Measurements from ENCODE around the gene PKN1. TPM values are rescaled to one million over a fixed set of nuclear protein-coding genes. Genes with fewer than 3 reads are reported as not detected.
A peak's percentile ranks its signal among the peaks of the same experiment; 100 is the strongest.

Gene PKN1
- total RNA-seq, 1 donor from 2014 or later = 151 TPM

DNA sequence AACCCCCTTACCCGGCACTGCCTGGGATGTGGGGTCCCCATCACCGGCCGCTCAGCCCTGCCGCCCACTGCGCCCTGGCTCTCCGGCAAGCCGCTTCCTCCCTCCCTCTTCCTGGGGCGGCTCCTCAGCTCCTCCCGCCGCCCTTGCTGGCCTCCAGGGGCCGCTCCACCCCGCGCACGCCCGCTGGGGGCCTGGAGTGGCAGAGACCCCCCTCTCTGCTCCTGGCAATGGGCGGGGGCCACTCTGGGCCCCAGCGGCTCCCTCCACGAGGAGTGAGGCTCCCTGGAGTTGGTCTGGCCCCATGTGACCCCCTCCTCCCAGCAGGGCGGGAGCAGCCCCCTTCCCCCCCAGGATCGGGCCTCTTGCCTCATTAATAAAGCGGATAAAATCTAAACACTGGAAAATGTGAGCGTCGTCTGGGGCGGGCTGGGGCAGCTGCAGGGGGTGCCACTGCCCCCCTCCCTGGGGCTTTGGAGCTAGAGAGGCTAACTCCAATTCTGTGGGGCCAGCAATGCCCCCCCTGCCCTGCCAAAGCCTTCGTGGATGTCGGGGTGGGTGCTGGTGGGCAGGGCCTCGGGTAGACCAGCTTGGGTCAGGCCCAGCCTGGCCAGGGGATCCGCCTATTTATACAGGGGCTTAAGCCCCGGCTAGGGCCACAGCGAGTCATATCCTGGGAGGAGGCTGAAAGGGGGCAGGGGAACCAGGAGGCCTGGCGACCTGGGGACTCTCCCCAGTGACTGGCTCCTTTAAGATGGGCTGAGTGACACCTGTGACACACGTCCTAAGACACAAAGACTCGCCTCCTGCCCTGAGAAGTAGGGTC lies 42.4 kb downstream of the PKN1 start, which contains the start of gene PTGER1:
PTGER1 (minus strand) TSS at position 104 of the 823 bp plus-strand sequence. CDS start 1,034 bp downstream, outside the sequence.
- Mint-ChIP-seq H3K4me3 (ENCODE audit: unreplicated experiment) (no peak within 1 kb of the TSS), H3K27me3 (ENCODE audit: unreplicated experiment) (no peaks in the 10 kb centered on the region), H3K27ac (ENCODE audit: unreplicated experiment) (peak within 1 kb of the TSS; percentile 87), H3K9me3 (ENCODE audit: unreplicated experiment) (no peaks in the 10 kb centered on the region), H3K4me1 (ENCODE audit: unreplicated experiment) (peaks cover 39% of the 10 kb centered on the region), H3K36me3 (ENCODE audit: unreplicated experiment) (peaks cover 11% of the 10 kb centered on the region)
- TF ChIP-seq, protein P1, sequence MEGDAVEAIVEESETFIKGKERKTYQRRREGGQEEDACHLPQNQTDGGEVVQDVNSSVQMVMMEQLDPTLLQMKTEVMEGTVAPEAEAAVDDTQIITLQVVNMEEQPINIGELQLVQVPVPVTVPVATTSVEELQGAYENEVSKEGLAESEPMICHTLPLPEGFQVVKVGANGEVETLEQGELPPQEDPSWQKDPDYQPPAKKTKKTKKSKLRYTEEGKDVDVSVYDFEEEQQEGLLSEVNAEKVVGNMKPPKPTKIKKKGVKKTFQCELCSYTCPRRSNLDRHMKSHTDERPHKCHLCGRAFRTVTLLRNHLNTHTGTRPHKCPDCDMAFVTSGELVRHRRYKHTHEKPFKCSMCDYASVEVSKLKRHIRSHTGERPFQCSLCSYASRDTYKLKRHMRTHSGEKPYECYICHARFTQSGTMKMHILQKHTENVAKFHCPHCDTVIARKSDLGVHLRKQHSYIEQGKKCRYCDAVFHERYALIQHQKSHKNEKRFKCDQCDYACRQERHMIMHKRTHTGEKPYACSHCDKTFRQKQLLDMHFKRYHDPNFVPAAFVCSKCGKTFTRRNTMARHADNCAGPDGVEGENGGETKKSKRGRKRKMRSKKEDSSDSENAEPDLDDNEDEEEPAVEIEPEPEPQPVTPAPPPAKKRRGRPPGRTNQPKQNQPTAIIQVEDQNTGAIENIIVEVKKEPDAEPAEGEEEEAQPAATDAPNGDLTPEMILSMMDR (IDR thresholded peaks at IDR 0.05) = peak; percentile 43
- no peak for DNase-seq (ENCODE audit: extremely low spot score, unreplicated experiment)

- TF ChIP-seq, protein P1 (IDR thresholded peaks at IDR 0.05) = no peak
- Mint-ChIP-seq H3K4me1 (ENCODE audit: unreplicated experiment) (peaks cover 39% of the 10 kb centered on the region), H3K4me3 (ENCODE audit: unreplicated experiment) (no peak overlapping the region), H3K36me3 (ENCODE audit: unreplicated experiment) (peaks cover 9% of the 10 kb centered on the region), H3K27ac (ENCODE audit: unreplicated experiment) (peak overlapping the region; percentile 87), H3K27me3 (ENCODE audit: unreplicated experiment) (no peaks in the 10 kb centered on the region), H3K9me3 (ENCODE audit: unreplicated experiment) (no peaks in the 10 kb centered on the region)
- DNase-seq (ENCODE audit: extremely low spot score, unreplicated experiment) = no peak
Observed at GRCh38 chr19:14476327-14476672, 43.2 kb downstream of the PKN1 start.

DNA sequence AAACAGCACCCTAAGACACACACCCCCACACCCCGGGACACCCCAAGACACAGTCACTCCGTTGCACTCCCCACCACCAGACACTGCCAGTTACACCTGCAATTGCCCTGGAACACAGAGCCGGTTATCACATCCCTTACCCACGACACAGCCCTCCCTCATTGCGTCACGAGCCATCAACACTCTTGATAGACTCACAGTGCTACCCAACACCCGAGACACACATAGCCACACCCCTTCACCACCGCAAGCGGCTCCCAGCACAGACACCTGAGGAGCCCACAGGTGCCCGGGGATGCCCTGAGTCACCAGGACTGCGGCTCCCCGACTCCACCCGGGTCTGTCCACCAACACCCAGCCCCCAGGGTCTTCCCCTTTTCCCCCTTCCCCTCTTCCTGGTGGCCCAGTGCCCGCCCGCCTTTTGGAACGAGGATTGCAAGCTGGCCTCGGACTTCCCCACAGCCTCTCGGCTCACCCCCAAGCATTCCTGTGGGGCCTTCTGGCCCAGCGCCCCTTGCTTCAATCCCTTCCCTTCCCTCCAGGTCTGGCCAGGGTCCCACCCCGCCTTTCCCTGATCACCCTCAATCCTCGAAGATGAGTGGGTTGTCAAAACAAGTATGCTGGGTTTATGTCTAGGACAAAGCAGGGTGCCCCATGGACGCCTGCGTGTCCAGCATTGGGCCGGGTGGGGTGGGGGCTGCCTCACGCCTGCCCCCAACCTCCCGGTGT lies 43.7 kb downstream of the PKN1 start:
- Mint-ChIP-seq H3K9me3 (ENCODE audit: unreplicated experiment) (no peaks in the 10 kb centered on the region), H3K4me1 (ENCODE audit: unreplicated experiment) (peaks cover 37% of the 10 kb centered on the region), H3K36me3 (ENCODE audit: unreplicated experiment) (peaks cover 9% of the 10 kb centered on the region), H3K27ac (ENCODE audit: unreplicated experiment) (peak overlapping the region; percentile 87), H3K27me3 (ENCODE audit: unreplicated experiment) (no peaks in the 10 kb centered on the region), H3K4me3 (ENCODE audit: unreplicated experiment) (peak overlapping the region; percentile 12)
- TF ChIP-seq, protein P1 (IDR thresholded peaks at IDR 0.05) = no peak
- DNase-seq (ENCODE audit: extremely low spot score, unreplicated experiment) = no peak

DNA sequence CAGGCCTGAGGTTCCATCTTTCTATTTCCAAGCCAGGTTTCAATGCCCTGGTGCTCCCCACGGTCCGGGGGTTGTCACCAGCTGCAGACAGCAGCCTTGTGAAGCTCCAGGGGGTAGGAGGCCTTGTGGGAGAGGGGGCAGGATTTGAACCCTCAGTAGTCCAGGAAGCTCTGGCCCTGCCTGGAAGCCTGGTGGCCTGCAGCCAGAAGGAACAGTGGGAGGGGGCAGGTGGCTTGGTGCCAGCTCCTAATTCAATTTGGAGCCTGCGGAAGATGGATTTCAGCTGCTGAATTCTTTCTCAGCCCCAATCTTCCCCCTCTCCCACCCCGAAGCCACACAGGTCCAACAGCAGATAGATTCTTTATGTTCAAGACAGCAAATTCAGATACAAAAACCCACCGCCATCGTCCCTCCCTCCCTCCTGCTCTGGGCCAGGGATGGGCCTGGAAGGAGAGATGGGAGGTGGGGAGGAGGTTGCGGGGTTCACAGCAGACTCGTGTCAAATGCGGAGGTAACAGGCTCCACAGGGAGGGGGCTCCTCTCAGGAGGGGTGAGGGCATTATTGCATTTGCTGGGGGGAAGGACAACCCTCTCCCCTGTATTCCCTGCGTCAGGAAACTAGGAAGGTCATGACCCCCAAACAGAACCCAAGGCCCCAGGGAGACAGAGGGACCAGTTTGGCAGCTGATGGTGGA lies 44.5 kb downstream of the PKN1 start:
- TF ChIP-seq, protein P1 (IDR thresholded peaks at IDR 0.05) = no peak
- DNase-seq (ENCODE audit: extremely low spot score, unreplicated experiment) = no peak
- Mint-ChIP-seq H3K9me3 (ENCODE audit: unreplicated experiment) (no peaks in the 10 kb centered on the region), H3K27ac (ENCODE audit: unreplicated experiment) (peak overlapping the region; percentile 83), H3K36me3 (ENCODE audit: unreplicated experiment) (peaks cover 9% of the 10 kb centered on the region), H3K27me3 (ENCODE audit: unreplicated experiment) (no peaks in the 10 kb centered on the region), H3K4me1 (ENCODE audit: unreplicated experiment) (peaks cover 34% of the 10 kb centered on the region), H3K4me3 (ENCODE audit: unreplicated experiment) (no peak overlapping the region)

Data from osteocyte (in vitro differentiated cells).